ENCODE measurements around the gene MGAT2. TPM values are rescaled to one million over a fixed set of nuclear protein-coding genes. Genes with fewer than 3 reads are reported as not detected.
A peak's percentile ranks its signal among the peaks of the same experiment; 100 is the strongest.
"Not testable (repeated sequence)": the region's sequence is repeated elsewhere in the genome, so short reads cannot be mapped to it uniquely, and the experiment has no call there.

Gene MGAT2
- total and polyA plus RNA-seq, 4 donors, result 10.5 to 44.0 (median 28.7) TPM

DNA sequence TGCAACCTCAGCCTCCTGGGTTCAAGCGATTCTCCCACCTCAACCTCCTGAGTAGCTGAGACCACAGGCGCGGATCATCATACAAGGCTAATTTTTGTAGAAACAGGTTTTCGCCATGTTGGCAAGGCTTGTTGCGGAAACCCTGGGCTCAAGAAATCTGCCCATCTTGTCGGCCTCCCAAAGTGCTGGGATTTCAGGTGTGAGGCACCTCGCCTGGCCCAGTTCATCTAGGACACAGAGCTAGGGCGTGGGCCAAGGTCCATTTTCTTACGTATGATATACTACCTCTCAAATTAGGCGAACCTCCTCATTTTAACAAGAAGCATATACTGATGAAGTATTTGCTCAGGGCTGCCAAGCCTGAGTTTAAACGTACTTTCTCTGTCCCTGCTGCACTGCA is 36.5 kb upstream of the MGAT2 start:
- no peak overlapping the region for H3K4me3 ChIP-seq (ENCODE audit: low read depth in 1 of 3, low read length in 3 of 3)
- H3K27ac ChIP-seq (ENCODE audit: low read depth in 1 of 2, low read length in 2 of 2), result no peak overlapping the region
- peaks cover 3 to 21% (median 16%) of the 10 kb centered on the region in 4 donors for H3K36me3 ChIP-seq (ENCODE audit: control insufficient read depth in 4 of 4, insufficient read depth in 3 of 4, low read depth in 1 of 4, low read length in 3 of 4)
- no peak for DNase-seq (ENCODE audit: low spot score)
- no peak overlapping the region for H3K9ac ChIP-seq (ENCODE audit: low read depth in 1 of 2, low read length in 2 of 2)
- TF ChIP-seq FOXA2 (IDR thresholded peaks at IDR 0.05), result no peak
- TF ChIP-seq HNF4A (conservative IDR thresholded peaks at IDR 0.05), result no peak
- no peak for TF ChIP-seq NR2F2 (IDR thresholded peaks at IDR 0.05)
- no peak for TF ChIP-seq RXRA (IDR thresholded peaks at IDR 0.05)
- no peak for TF ChIP-seq ZBTB33 (IDR thresholded peaks at IDR 0.05)
- no peak for TF ChIP-seq SP1 (IDR thresholded peaks at IDR 0.05)
- TF ChIP-seq GABPA (IDR thresholded peaks at IDR 0.05 in 1 of 2, conservative IDR thresholded peaks at IDR 0.05 in 1 of 2), result no peak
- no peak for TF ChIP-seq EGR1 (IDR thresholded peaks at IDR 0.05; ENCODE audit: low read depth in 2 of 2)
- no peak for TF ChIP-seq HNF4G (IDR thresholded peaks at IDR 0.05)
- TF ChIP-seq YY1 (IDR thresholded peaks at IDR 0.05), result no peak
- TF ChIP-seq, protein P1, sequence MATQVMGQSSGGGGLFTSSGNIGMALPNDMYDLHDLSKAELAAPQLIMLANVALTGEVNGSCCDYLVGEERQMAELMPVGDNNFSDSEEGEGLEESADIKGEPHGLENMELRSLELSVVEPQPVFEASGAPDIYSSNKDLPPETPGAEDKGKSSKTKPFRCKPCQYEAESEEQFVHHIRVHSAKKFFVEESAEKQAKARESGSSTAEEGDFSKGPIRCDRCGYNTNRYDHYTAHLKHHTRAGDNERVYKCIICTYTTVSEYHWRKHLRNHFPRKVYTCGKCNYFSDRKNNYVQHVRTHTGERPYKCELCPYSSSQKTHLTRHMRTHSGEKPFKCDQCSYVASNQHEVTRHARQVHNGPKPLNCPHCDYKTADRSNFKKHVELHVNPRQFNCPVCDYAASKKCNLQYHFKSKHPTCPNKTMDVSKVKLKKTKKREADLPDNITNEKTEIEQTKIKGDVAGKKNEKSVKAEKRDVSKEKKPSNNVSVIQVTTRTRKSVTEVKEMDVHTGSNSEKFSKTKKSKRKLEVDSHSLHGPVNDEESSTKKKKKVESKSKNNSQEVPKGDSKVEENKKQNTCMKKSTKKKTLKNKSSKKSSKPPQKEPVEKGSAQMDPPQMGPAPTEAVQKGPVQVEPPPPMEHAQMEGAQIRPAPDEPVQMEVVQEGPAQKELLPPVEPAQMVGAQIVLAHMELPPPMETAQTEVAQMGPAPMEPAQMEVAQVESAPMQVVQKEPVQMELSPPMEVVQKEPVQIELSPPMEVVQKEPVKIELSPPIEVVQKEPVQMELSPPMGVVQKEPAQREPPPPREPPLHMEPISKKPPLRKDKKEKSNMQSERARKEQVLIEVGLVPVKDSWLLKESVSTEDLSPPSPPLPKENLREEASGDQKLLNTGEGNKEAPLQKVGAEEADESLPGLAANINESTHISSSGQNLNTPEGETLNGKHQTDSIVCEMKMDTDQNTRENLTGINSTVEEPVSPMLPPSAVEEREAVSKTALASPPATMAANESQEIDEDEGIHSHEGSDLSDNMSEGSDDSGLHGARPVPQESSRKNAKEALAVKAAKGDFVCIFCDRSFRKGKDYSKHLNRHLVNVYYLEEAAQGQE (IDR thresholded peaks at IDR 0.05), result no peak
- TF ChIP-seq RAD21 (IDR thresholded peaks at IDR 0.05), result no peak
- TF ChIP-seq, protein P2, sequence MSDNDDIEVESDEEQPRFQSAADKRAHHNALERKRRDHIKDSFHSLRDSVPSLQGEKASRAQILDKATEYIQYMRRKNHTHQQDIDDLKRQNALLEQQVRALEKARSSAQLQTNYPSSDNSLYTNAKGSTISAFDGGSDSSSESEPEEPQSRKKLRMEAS (IDR thresholded peaks at IDR 0.05), result no peak
- TF ChIP-seq, protein P3, sequence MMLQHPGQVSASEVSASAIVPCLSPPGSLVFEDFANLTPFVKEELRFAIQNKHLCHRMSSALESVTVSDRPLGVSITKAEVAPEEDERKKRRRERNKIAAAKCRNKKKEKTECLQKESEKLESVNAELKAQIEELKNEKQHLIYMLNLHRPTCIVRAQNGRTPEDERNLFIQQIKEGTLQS (IDR thresholded peaks at IDR 0.05), result no peak
- no peak for TF ChIP-seq TAF1 (conservative IDR thresholded peaks at IDR 0.05)
- TF ChIP-seq FOXA1 (IDR thresholded peaks at IDR 0.05), result no peak
- TF ChIP-seq CTCF (IDR thresholded peaks at IDR 0.05; ENCODE audit: low read depth, low read length, missing input control), result no peak
- peaks cover 4 to 16% (median 7%) of the 10 kb centered on the region in 4 donors for H3K4me1 ChIP-seq (ENCODE audit: control insufficient read depth in 4 of 4, insufficient read depth in 4 of 4, low read length in 3 of 4)
- H3K9me3 ChIP-seq (ENCODE audit: control insufficient read depth in 4 of 4, low read length in 3 of 4), result no peaks in the 10 kb centered on the region
- 86% methylated on average over 11 of the region's 11 CpGs for WGBS
- H3K27me3 ChIP-seq (ENCODE audit: control insufficient read depth in 4 of 4, insufficient read depth in 4 of 4, low read length in 3 of 4), result no peaks in the 10 kb centered on the region

DNA sequence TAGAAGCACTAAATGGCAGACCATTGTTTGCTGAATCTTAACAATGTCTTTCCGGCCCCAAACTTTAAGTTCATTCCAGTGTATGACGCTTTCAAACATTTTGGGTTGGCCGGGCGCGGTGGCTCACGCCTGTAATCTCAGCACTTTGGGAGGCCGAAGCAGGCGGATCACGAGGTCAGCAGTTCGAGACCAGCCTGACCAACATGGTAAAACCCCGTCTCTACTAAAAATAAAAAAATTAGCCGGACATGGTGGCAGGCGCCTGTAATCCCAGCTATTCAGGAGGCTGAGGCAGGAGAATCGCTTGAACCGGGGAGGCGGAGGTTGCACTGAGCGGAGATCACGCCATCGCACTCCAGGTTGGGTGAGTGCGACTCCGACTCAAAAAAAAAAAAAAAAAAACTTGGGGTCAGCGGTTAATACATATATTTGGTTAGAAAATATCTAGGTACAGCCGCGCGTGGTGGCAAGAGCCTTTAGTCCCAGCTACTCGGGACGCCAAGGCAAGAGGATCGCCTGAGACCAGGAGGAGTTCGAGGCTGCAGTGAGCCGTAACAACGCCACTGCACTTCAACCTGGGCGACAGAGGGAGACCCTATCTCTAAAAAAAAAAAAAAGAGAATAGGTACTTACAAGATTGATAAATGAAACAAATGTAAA is 35.5 kb upstream of the MGAT2 start:
- not testable (repeated sequence) for H3K9me3 ChIP-seq (ENCODE audit: control insufficient read depth in 4 of 4, low read length in 3 of 4); H3K27ac ChIP-seq (ENCODE audit: low read depth in 1 of 2, low read length in 2 of 2); DNase-seq (ENCODE audit: low spot score); H3K27me3 ChIP-seq (ENCODE audit: control insufficient read depth in 4 of 4, insufficient read depth in 4 of 4, low read length in 3 of 4)
- WGBS, result 28% methylated on average over 32 of the region's 32 CpGs
- Histone ChIP-seq H3K4me3 (ENCODE audit: low read depth in 1 of 3, low read length in 3 of 3) (peak overlapping the region; percentile 77 to 97 (median 87)), H3K4me1 (ENCODE audit: control insufficient read depth in 4 of 4, insufficient read depth in 4 of 4, low read length in 3 of 4) (peaks cover 4 to 16% (median 7%) of the 10 kb centered on the region in 4 donors), H3K36me3 (ENCODE audit: control insufficient read depth in 4 of 4, insufficient read depth in 3 of 4, low read depth in 1 of 4, low read length in 3 of 4) (peaks cover 3 to 21% (median 16%) of the 10 kb centered on the region in 4 donors), H3K9ac (ENCODE audit: low read depth in 1 of 2, low read length in 2 of 2) (peak overlapping the region; percentile 84 to 98)

All from liver (tissue), 9 donors.